Measurements from ENCODE around the gene SUMO4. TPM values are rescaled to one million over a fixed set of nuclear protein-coding genes. Genes with fewer than 3 reads are reported as not detected.
"Not testable (repeated sequence)": the region's sequence is repeated elsewhere in the genome, so short reads cannot be mapped to it uniquely, and the experiment has no call there.

The SUMO4 gene
- total RNA-seq, 2 donors from 2014 or later = 1.4 to 1.5 TPM

GRCh38 chr6:149441740-149442139 lies 41.7 kb downstream of the SUMO4 start:
- H3K27ac ChIP-seq = no peak overlapping the region
- H3K9ac ChIP-seq (ENCODE audit: low read depth in 2 of 2, low read length in 2 of 2) = no peak overlapping the region
- H3K36me3 ChIP-seq = no peaks in the 10 kb centered on the region
- no peaks in the 10 kb centered on the region for H3K27me3 ChIP-seq
- intact Hi-C loops (cut with DNase I) = no loop called here
- no peaks in the 10 kb centered on the region for H3K9me3 ChIP-seq
- TF ChIP-seq, protein P1, sequence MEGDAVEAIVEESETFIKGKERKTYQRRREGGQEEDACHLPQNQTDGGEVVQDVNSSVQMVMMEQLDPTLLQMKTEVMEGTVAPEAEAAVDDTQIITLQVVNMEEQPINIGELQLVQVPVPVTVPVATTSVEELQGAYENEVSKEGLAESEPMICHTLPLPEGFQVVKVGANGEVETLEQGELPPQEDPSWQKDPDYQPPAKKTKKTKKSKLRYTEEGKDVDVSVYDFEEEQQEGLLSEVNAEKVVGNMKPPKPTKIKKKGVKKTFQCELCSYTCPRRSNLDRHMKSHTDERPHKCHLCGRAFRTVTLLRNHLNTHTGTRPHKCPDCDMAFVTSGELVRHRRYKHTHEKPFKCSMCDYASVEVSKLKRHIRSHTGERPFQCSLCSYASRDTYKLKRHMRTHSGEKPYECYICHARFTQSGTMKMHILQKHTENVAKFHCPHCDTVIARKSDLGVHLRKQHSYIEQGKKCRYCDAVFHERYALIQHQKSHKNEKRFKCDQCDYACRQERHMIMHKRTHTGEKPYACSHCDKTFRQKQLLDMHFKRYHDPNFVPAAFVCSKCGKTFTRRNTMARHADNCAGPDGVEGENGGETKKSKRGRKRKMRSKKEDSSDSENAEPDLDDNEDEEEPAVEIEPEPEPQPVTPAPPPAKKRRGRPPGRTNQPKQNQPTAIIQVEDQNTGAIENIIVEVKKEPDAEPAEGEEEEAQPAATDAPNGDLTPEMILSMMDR (IDR thresholded peaks at IDR 0.05) = no peak
- H3K4me3 ChIP-seq = no peak overlapping the region
- DNase-seq = no peak
- H3K4me1 ChIP-seq = no peaks in the 10 kb centered on the region

DNA sequence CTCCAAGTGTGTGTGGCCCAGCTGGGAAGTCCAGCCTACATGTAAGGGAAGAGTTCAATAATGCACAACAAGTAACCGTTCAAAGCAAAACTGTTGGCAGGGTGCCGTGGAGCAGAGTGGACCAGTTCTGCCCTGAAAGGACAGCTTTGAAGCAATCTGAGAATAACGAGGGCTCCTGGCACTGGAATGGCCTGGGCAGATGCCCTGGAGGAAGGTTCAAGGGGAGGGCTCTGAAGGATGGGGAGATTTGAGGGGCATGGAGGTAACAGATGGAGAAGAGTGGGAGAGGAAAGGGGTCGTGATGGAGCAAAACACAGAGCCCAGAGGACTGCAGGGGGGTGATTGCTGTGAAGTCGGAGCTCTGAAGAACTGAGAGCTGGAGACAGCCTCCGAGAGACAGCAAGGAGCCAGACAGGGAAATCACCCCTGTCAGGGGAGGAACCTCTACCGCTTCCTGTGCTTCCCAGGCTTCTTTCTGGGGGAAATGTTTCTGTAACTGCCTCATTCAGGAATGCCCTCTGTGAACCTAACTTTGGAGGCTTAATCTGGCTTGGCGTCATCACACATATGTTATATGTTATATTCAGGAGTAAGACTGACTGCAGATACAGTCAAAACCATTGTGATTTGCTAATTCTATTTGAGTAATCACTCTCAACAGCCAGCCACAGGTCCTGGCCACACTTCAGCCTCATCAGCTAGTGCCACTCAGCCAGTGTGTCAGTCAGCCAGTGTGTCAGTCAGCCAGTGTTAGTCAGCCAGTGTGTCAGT lies 43.5 kb downstream of the SUMO4 start:
- intact Hi-C loops (cut with DNase I) = no loop called here

DNA sequence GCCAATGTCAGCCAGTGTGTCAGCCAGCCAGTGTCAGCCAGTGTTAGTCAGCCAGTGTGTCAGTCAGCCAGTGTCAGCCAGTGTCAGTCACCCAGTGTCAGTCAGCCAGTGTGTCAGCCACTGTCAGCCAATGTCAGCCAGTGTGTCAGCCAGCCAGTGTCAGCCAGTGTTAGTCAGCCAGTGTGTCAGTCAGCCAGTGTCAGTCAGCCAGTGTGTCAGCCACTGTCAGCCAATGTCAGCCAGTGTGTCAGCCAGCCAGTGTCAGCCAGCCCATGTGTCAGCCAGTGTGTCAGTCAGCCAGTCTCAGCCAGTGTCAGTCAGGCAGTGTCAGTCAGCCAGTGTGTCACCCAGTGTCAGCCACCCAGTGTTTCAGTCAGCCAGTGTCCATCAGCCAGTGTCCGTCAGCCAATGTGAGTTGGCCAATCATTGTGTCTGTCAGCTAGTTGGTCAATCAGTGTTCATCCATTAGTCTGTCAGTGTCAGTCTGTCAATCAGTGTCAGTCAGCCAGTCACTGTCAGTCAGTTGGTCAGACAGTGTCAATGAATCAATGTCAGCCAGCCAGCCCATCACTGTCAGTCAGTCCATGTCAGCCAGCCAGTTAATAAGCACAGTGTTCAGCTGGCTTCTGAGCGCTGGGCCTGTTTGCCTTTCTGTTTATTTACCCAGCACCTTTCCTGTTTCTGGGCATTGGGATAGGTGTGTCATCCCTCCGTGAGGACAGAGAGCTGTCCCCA lies 44.5 kb downstream of the SUMO4 start:
- H3K4me3 ChIP-seq; DNase-seq; H3K36me3 ChIP-seq; H3K27ac ChIP-seq; H3K27me3 ChIP-seq; H3K9me3 ChIP-seq; H3K9ac ChIP-seq (ENCODE audit: low read depth in 2 of 2, low read length in 2 of 2); intact Hi-C loops (cut with DNase I); H3K4me1 ChIP-seq: not testable (repeated sequence)

More for the DNA sequence above, 43.5 kb downstream of the SUMO4 start:
- Histone ChIP-seq H3K4me3 (no peak overlapping the region), H3K27me3 (no peaks in the 10 kb centered on the region), H3K9me3 (no peaks in the 10 kb centered on the region), H3K4me1 (no peaks in the 10 kb centered on the region), H3K9ac (ENCODE audit: low read depth in 2 of 2, low read length in 2 of 2) (no peak overlapping the region), H3K27ac (no peak overlapping the region), H3K36me3 (no peaks in the 10 kb centered on the region)
- TF ChIP-seq, protein P1 (IDR thresholded peaks at IDR 0.05) = no peak
- DNase-seq = no peak

DNA sequence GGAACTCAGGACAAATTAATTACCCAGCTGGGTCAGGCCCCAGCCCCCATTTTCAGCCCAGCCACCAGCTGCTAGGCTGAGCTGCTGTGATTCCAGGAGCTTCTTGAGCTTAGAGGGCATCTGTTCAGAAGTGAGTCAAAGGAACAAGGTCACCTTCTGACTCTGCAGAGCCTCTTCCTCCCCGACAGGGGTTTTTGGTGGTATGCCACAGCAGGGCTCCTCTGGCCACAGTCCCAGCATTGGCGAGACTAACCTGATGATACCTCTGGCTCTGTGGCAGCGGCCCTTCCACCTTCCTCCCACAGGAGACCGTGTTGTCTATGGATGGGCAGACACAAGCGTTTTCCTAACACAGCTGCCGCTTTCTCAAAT lies 45.0 kb downstream of the SUMO4 start:
- peaks cover 1% of the 10 kb centered on the region for H3K4me1 ChIP-seq
- intact Hi-C loops (cut with DNase I) = no loop called here
- no peak for DNase-seq

GRCh38 chr6:149445573-149445972 lies 45.5 kb downstream of the SUMO4 start:
- DNase-seq = no peak
- TF ChIP-seq, protein P1 (IDR thresholded peaks at IDR 0.05) = no peak
- Histone ChIP-seq H3K4me3 (no peak overlapping the region), H3K4me1 (peaks cover 6% of the 10 kb centered on the region), H3K27ac (no peak overlapping the region), H3K9ac (ENCODE audit: low read depth in 2 of 2, low read length in 2 of 2) (no peak overlapping the region), H3K36me3 (no peaks in the 10 kb centered on the region), H3K9me3 (no peaks in the 10 kb centered on the region), H3K27me3 (no peaks in the 10 kb centered on the region)
- intact Hi-C loops (cut with DNase I) = no loop called here

More for the DNA sequence above, 45.0 kb downstream of the SUMO4 start:
- Histone ChIP-seq H3K27ac (no peak overlapping the region), H3K9ac (ENCODE audit: low read depth in 2 of 2, low read length in 2 of 2) (no peak overlapping the region), H3K36me3 (no peaks in the 10 kb centered on the region), H3K27me3 (no peaks in the 10 kb centered on the region), H3K9me3 (no peaks in the 10 kb centered on the region), H3K4me3 (no peak overlapping the region)
- TF ChIP-seq, protein P1 (IDR thresholded peaks at IDR 0.05) = no peak
